Astrocyte (in vitro differentiated cells and primary cell): ENCODE results near the gene NFATC4.

Source experiments
- EZH2 ChIP-seq: IDR thresholded peaks from 2 replicates; pipeline ENCODE4 v1.6.1; 2012; ENCODE audit warnings: mild to moderate bottlenecking, low read length, inconsistent platforms; ENCODE audit not compliant: insufficient read depth
- TF ChIP-seq, protein P1 (sequence below): IDR thresholded peaks from 2 replicates; pipeline ENCODE4 v1.5.1; 2011; ENCODE audit warnings: low read depth, mild to moderate bottlenecking, inconsistent platforms, low read length, moderate library complexity; ENCODE audit not compliant: insufficient read depth

DNA sequence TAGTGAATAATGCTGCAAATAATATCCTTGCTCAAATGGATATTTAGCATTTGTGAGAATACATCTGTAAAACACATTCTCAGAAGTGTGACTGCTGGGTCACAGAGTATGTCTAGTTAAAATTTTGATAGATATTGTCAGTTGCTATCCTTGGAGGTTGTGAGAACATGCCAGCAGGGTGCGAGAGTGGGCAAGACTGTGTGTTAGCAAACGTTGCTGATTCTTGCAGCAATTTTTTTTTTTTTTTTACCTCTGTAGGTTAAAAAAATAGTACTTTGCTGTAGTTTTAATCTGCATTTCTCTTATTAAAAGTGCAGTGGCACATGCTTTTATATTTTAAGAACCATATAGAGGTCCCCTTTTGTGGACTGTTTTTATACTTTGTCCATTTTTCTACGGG lies 26.3 kb downstream of the NFATC4 start:
- TF ChIP-seq, protein P1, sequence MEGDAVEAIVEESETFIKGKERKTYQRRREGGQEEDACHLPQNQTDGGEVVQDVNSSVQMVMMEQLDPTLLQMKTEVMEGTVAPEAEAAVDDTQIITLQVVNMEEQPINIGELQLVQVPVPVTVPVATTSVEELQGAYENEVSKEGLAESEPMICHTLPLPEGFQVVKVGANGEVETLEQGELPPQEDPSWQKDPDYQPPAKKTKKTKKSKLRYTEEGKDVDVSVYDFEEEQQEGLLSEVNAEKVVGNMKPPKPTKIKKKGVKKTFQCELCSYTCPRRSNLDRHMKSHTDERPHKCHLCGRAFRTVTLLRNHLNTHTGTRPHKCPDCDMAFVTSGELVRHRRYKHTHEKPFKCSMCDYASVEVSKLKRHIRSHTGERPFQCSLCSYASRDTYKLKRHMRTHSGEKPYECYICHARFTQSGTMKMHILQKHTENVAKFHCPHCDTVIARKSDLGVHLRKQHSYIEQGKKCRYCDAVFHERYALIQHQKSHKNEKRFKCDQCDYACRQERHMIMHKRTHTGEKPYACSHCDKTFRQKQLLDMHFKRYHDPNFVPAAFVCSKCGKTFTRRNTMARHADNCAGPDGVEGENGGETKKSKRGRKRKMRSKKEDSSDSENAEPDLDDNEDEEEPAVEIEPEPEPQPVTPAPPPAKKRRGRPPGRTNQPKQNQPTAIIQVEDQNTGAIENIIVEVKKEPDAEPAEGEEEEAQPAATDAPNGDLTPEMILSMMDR, result no peak
- TF ChIP-seq EZH2, result no peak
